ENCODE results near the gene UVRAG. TPM values are rescaled to one million over a fixed set of nuclear protein-coding genes. Genes with fewer than 3 reads are reported as not detected.
"Not testable (repeated sequence)": the region's sequence is repeated elsewhere in the genome, so short reads cannot be mapped to it uniquely, and the experiment has no call there.

Gene UVRAG
- total and polyA plus RNA-seq, 2 donors (not counting 1 experiment from before 2014, with no cell fraction given) = 37.7 to 94.1 TPM

GRCh38 chr11:75969626-75970308 is 154.8 kb downstream of the UVRAG start:
- H3K4me2 ChIP-seq (replicated peaks; ENCODE audit: low read depth, low read length, poor library complexity, severe bottlenecking) = no peak overlapping the region
- Mint-ChIP-seq H3K27me3 (no peaks in the 10 kb centered on the region), H3K9me3 (ENCODE audit: insufficient read depth) (peaks cover 4% of the 10 kb centered on the region), H3K4me3 (no peak overlapping the region), H3K27ac (no peak overlapping the region), H3K4me1 (peaks cover 35% of the 10 kb centered on the region)
- no peak for DNase-seq
- intact Hi-C loops (cut with micrococcal nuclease) = no loop called here
- H3K9me3 ChIP-seq (ENCODE audit: control extremely low read depth in 1 of 3, control insufficient read depth in 2 of 3, insufficient read depth in 1 of 3, low read length in 2 of 3) = peaks cover 4 to 6% (median 6%) of the 10 kb centered on the region in 3 donors
- H3K79me2 ChIP-seq (ENCODE audit: control insufficient read depth, insufficient read depth, low read length) = peaks cover 87% of the 10 kb centered on the region
- H3K27ac ChIP-seq (ENCODE audit: low read length in 2 of 2) = no peak overlapping the region
- no peak overlapping the region for H3K4me3 ChIP-seq (ENCODE audit: control extremely low read depth in 1 of 5, extremely low read depth in 1 of 5, insufficient read depth in 1 of 5, low read depth in 2 of 5, low read length in 4 of 5)
- ATAC-seq (ENCODE audit: low read depth) = no peak
- ChIA-PET POLR2A (no interaction called here), CTCF (interaction anchor here (0.5 to 0.6 kb wide), 3 partner anchors 33 to 191 kb away, joined by 3 to 5 read pairs (median 4); no protein-coding TSS in a partner anchor)
- H4K20me1 ChIP-seq (ENCODE audit: control insufficient read depth, insufficient read depth, low read length, poor library complexity, severe bottlenecking) = peaks cover 45% of the 10 kb centered on the region
- no peak for TF ChIP-seq EZH2 (IDR thresholded peaks at IDR 0.05; ENCODE audit: borderline replicate concordance, insufficient read depth, low read depth, low read length, poor library complexity, severe bottlenecking)
- no peak for TF ChIP-seq CTCF (IDR thresholded peaks at IDR 0.05)
- no peak overlapping the region for H2AFZ ChIP-seq (ENCODE audit: insufficient read depth, low read depth, low read length, poor library complexity, severe bottlenecking)
- no peaks in the 10 kb centered on the region for H3K27me3 ChIP-seq (replicated peaks in 1 of 4; ENCODE audit: control extremely low read depth in 1 of 4, control insufficient read depth in 3 of 4, insufficient read depth in 4 of 4, low read length in 3 of 4)
- WGBS (ENCODE audit: insufficient coverage) = no CpG with 5 or more reads among the region's 5 CpGs
- no peak overlapping the region for H3K9ac ChIP-seq (ENCODE audit: low read length)
- H3K4me1 ChIP-seq (ENCODE audit: control insufficient read depth in 2 of 2, insufficient read depth in 2 of 2, low read length in 2 of 2) = no peaks in the 10 kb centered on the region
- H3K36me3 ChIP-seq (replicated peaks in 1 of 2; ENCODE audit: control extremely low read depth in 1 of 2, control insufficient read depth in 1 of 2, extremely low read depth in 1 of 2, insufficient read depth in 2 of 2, low read length in 1 of 2) = peaks cover 6 to 7% of the 10 kb centered on the region in 2 experiments

GRCh38 chr11:75973710-75974109 is 158.7 kb downstream of the UVRAG start:
- Histone ChIP-seq H3K79me2 (ENCODE audit: control insufficient read depth, insufficient read depth, low read length) (peaks cover 58% of the 10 kb centered on the region), H4K20me1 (ENCODE audit: control insufficient read depth, insufficient read depth, low read length, poor library complexity, severe bottlenecking) (peaks cover 27% of the 10 kb centered on the region)
- ATAC-seq (ENCODE audit: low read depth); intact Hi-C loops (cut with micrococcal nuclease); CTCF ChIA-PET; H3K27me3 ChIP-seq (replicated peaks in 1 of 4; ENCODE audit: control extremely low read depth in 1 of 4, control insufficient read depth in 3 of 4, insufficient read depth in 4 of 4, low read length in 3 of 4); H3K27ac Mint-ChIP-seq; H3K4me3 Mint-ChIP-seq; H3K27me3 Mint-ChIP-seq; POLR2A ChIA-PET; H3K4me2 ChIP-seq (replicated peaks; ENCODE audit: low read depth, low read length, poor library complexity, severe bottlenecking); H3K36me3 ChIP-seq (replicated peaks in 1 of 2; ENCODE audit: control extremely low read depth in 1 of 2, control insufficient read depth in 1 of 2, extremely low read depth in 1 of 2, insufficient read depth in 2 of 2, low read length in 1 of 2); H3K4me1 ChIP-seq (ENCODE audit: control insufficient read depth in 2 of 2, insufficient read depth in 2 of 2, low read length in 2 of 2); H2AFZ ChIP-seq (ENCODE audit: insufficient read depth, low read depth, low read length, poor library complexity, severe bottlenecking); H3K9ac ChIP-seq (ENCODE audit: low read length); H3K4me3 ChIP-seq (ENCODE audit: control extremely low read depth in 1 of 5, extremely low read depth in 1 of 5, insufficient read depth in 1 of 5, low read depth in 2 of 5, low read length in 4 of 5); H3K9me3 Mint-ChIP-seq (ENCODE audit: insufficient read depth); H3K9me3 ChIP-seq (ENCODE audit: control extremely low read depth in 1 of 3, control insufficient read depth in 2 of 3, insufficient read depth in 1 of 3, low read length in 2 of 3); DNase-seq; H3K27ac ChIP-seq (ENCODE audit: low read length in 2 of 2): not testable (repeated sequence)
- WGBS (ENCODE audit: insufficient coverage) = 80% methylated on average over 1 of the region's 3 CpGs
- peaks cover 47% of the 10 kb centered on the region for H3K4me1 Mint-ChIP-seq

- intact Hi-C loops (cut with micrococcal nuclease); ATAC-seq (ENCODE audit: low read depth); CTCF ChIA-PET; H3K4me2 ChIP-seq (replicated peaks; ENCODE audit: low read depth, low read length, poor library complexity, severe bottlenecking); H3K27me3 ChIP-seq (replicated peaks in 1 of 4; ENCODE audit: control extremely low read depth in 1 of 4, control insufficient read depth in 3 of 4, insufficient read depth in 4 of 4, low read length in 3 of 4); H3K4me1 ChIP-seq (ENCODE audit: control insufficient read depth in 2 of 2, insufficient read depth in 2 of 2, low read length in 2 of 2); H3K27ac ChIP-seq (ENCODE audit: low read length in 2 of 2); H3K4me3 Mint-ChIP-seq; DNase-seq; H3K4me3 ChIP-seq (ENCODE audit: control extremely low read depth in 1 of 5, extremely low read depth in 1 of 5, insufficient read depth in 1 of 5, low read depth in 2 of 5, low read length in 4 of 5); H3K9ac ChIP-seq (ENCODE audit: low read length); H3K9me3 ChIP-seq (ENCODE audit: control extremely low read depth in 1 of 3, control insufficient read depth in 2 of 3, insufficient read depth in 1 of 3, low read length in 2 of 3); POLR2A ChIA-PET; H3K9me3 Mint-ChIP-seq (ENCODE audit: insufficient read depth); H2AFZ ChIP-seq (ENCODE audit: insufficient read depth, low read depth, low read length, poor library complexity, severe bottlenecking); H3K27me3 Mint-ChIP-seq; H3K27ac Mint-ChIP-seq: not testable (repeated sequence)
- peaks cover 41% of the 10 kb centered on the region for H3K4me1 Mint-ChIP-seq
- 98% methylated on average over 6 of the region's 6 CpGs for WGBS (ENCODE audit: insufficient coverage)
- H3K79me2 ChIP-seq (ENCODE audit: control insufficient read depth, insufficient read depth, low read length) = peaks cover 46% of the 10 kb centered on the region
- peaks cover 43% of the 10 kb centered on the region for H4K20me1 ChIP-seq (ENCODE audit: control insufficient read depth, insufficient read depth, low read length, poor library complexity, severe bottlenecking)
- peaks cover 6 to 14% of the 10 kb centered on the region in 2 experiments for H3K36me3 ChIP-seq (replicated peaks in 1 of 2; ENCODE audit: control extremely low read depth in 1 of 2, control insufficient read depth in 1 of 2, extremely low read depth in 1 of 2, insufficient read depth in 2 of 2, low read length in 1 of 2)
Observed at GRCh38 chr11:75979075-75979474, 164.1 kb downstream of the UVRAG start.
